Prostate gland (tissue), 2 donors: ENCODE results near the gene GAB3.

ENCODE experiments used
- POLR2A ChIP-seq: fragments of 450-650 bp; IDR thresholded peaks from one replicate; pipeline ENCODE4 v1.6.1; 2016; ENCODE audit warnings: antibody characterized with exemption, mild to moderate bottlenecking
- TF ChIP-seq, protein P1 (sequence below), 4 experiments: fragments of 200-600 bp in 2 of 4; fragments of 450-650 bp in 2 of 4; sonication (generic) in 2 of 4; IDR thresholded peaks; 1 replicate in 3 of 4; 2 replicates in 1 of 4; pipeline ENCODE4 v1.5.1; 2016 to 2019; ENCODE audit warnings: antibody characterized with exemption in 4 of 4, mild to moderate bottlenecking in 2 of 4, moderate library complexity in 2 of 4

DNA sequence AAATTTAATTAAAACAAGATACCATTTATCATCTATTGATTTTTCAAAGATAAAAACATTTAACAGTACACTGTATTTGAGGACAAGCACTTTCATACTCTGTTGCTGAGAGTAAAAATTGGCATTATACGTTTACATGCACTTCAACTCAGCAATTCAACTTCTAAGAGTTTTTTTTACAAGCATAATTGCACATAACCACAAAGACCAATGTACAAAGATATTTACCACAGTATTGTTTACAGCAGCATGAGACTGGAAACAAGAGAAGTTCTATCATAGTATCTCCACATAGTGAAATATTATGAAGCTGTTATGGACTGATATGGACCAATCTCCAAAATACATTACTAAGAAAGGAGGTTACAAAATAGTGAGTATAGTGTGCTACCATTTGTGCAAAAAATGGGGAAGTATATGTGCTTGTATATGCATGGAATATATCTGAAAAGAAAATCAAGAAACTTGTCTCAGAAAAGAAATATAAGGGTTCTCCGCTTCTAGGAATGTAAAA is 10.9 kb downstream of the GAB3 start:
- no peak for TF ChIP-seq POLR2A
- TF ChIP-seq, protein P1, sequence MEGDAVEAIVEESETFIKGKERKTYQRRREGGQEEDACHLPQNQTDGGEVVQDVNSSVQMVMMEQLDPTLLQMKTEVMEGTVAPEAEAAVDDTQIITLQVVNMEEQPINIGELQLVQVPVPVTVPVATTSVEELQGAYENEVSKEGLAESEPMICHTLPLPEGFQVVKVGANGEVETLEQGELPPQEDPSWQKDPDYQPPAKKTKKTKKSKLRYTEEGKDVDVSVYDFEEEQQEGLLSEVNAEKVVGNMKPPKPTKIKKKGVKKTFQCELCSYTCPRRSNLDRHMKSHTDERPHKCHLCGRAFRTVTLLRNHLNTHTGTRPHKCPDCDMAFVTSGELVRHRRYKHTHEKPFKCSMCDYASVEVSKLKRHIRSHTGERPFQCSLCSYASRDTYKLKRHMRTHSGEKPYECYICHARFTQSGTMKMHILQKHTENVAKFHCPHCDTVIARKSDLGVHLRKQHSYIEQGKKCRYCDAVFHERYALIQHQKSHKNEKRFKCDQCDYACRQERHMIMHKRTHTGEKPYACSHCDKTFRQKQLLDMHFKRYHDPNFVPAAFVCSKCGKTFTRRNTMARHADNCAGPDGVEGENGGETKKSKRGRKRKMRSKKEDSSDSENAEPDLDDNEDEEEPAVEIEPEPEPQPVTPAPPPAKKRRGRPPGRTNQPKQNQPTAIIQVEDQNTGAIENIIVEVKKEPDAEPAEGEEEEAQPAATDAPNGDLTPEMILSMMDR (IDR thresholded peaks at IDR 0.05): no peak
